HCT116 (cell line): ENCODE data around the gene ZNF775. TPM values are rescaled to one million over a fixed set of nuclear protein-coding genes. Genes with fewer than 3 reads are reported as not detected.
A peak's percentile ranks its signal among the peaks of the same experiment; 100 is the strongest.

Experiments
- ATAC-seq: fragments of 200-7000 bp; cut with Tn5 transposase; 2 replicates; pipeline ENCODE4 v1.9.1; 2020; ENCODE audit warnings: mild to moderate bottlenecking, moderate library complexity
- BruUV-seq: library from RNA; stranded (reverse); fragments of 400-500 nt; replicated peaks from 2 replicates; lab custom pipeline; 2021; lab: Mats Ljungman, UMichigan
- CTCF ChIA-PET: fragments of 300-600 bp; sonication (Branson Sonifier 250); formaldehyde crosslinking; loops from one replicate; lab custom pipeline; 2021; ENCODE audit warnings: antibody characterized with exemption; lab: Charles Lee
- POLR2A ChIA-PET: fragments of 300-600, 350-600 bp; sonication (Branson Sonifier 250); formaldehyde crosslinking; loops from one replicate; lab custom pipeline; 2021; ENCODE audit warnings: antibody characterized with exemption; lab: Charles Lee
- RAD21 ChIA-PET, 2 experiments: fragments of 300-600 bp; sonication (Branson Sonifier 250); formaldehyde crosslinking; loops; one replicate each; lab custom pipeline; 2023; ENCODE audit warnings: low total read pairs in 2 of 2; ENCODE audit not compliant: uncharacterized antibody in 2 of 2, unreplicated experiment in 2 of 2, low non-redundant PET in 1 of 2; lab: Charles Lee
- DNase-seq: peaks from one replicate; pipeline ENCODE4 v3.0.0-alpha.2; 2010; ENCODE audit warnings: low read depth, low spot score
- H2AFZ ChIP-seq: fragments of 200-600 bp; shearing (Covaris generic), sonication (generic); 2 replicates; pipeline ENCODE4 v1.6.1; 2017; ENCODE audit warnings: low read depth, mixed run types, mixed read lengths, antibody characterized with exemption, low read length; ENCODE audit not compliant: poor library complexity, severe bottlenecking
- H3K27ac ChIP-seq: 2 replicates; pipeline ENCODE4 v1.5.1; 2012; ENCODE audit warnings: low read depth, low read length
- H3K27me3 ChIP-seq: fragments of 200-600 bp; sonication (generic); 2 replicates; pipeline ENCODE4 v1.6.1; 2016; ENCODE audit warnings: mixed run types, low read length, mixed read lengths; ENCODE audit not compliant: insufficient read depth
- H3K36me3 ChIP-seq, 2 experiments: fragments of 200-500 bp in 1 of 2; fragments of 200-600 bp in 1 of 2; sonication (Bioruptor generic) in 1 of 2; sonication (generic) in 1 of 2; 2 replicates each; pipeline versions ENCODE4 v1.5.1 to v1.6.1; 2014 to 2016; ENCODE audit warnings: low read length in 2 of 2, inconsistent platforms in 1 of 2, mixed read lengths in 1 of 2, mixed run types in 1 of 2; ENCODE audit not compliant: insufficient read depth in 2 of 2, control insufficient read depth in 1 of 2
- H3K4me1 ChIP-seq, 2 experiments: fragments of 200-600 bp in 1 of 2; sonication (generic) in 1 of 2; 2 replicates each; pipeline versions ENCODE4 v1.5.1 to v1.6.1; 2012 to 2017; ENCODE audit warnings: low read length in 2 of 2, inconsistent platforms in 1 of 2, mild to moderate bottlenecking in 1 of 2, mixed read lengths in 1 of 2, mixed run types in 1 of 2, moderate library complexity in 1 of 2; ENCODE audit not compliant: insufficient read depth in 2 of 2, control insufficient read depth in 1 of 2
- H3K4me2 ChIP-seq: fragments of 200-600 bp; sonication (generic); 2 replicates; pipeline ENCODE4 v1.6.1; 2017; ENCODE audit warnings: mixed run types, low read length, mixed read lengths
- H3K4me3 ChIP-seq, 2 experiments: fragments of 200-600 bp in 1 of 2; sonication (generic) in 1 of 2; replicated peaks in 1 of 2; 2 replicates each; pipeline ENCODE4 v1.5.1; 2011 to 2016; ENCODE audit warnings: low read length in 2 of 2, control low read depth in 1 of 2, low read depth in 1 of 2, mild to moderate bottlenecking in 1 of 2, mixed read lengths in 1 of 2, mixed run types in 1 of 2
- H3K79me2 ChIP-seq: fragments of 200-600 bp; sonication (generic); 2 replicates; pipeline ENCODE4 v1.6.1; 2017; ENCODE audit warnings: mild to moderate bottlenecking, mixed run types, low read length, moderate library complexity, mixed read lengths; ENCODE audit not compliant: insufficient read depth
- H3K9ac ChIP-seq: fragments of 200-600 bp; sonication (generic); 2 replicates; pipeline ENCODE4 v1.6.1; 2016; ENCODE audit warnings: low read length, mixed read lengths
- H3K9me2 ChIP-seq: fragments of 200-600 bp; sonication (generic), shearing (Covaris generic); 2 replicates; pipeline ENCODE4 v1.6.1; 2017; ENCODE audit warnings: mixed run types, mild to moderate bottlenecking, moderate library complexity; ENCODE audit not compliant: insufficient read depth
- H3K9me3 ChIP-seq, 2 experiments: fragments of 200-500 bp in 1 of 2; fragments of 200-600 bp in 1 of 2; sonication (Bioruptor generic) in 1 of 2; sonication (generic) in 1 of 2; 2 replicates each; pipeline ENCODE4 v1.6.1; 2014 to 2017; ENCODE audit warnings: low read length in 2 of 2, mixed read lengths in 2 of 2, inconsistent platforms in 1 of 2, low read depth in 1 of 2, mild to moderate bottlenecking in 1 of 2, mixed run types in 1 of 2, moderate library complexity in 1 of 2; ENCODE audit not compliant: control insufficient read depth in 1 of 2, insufficient read depth in 1 of 2
- H4K20me1 ChIP-seq: fragments of 200-600 bp; sonication (generic), shearing (Covaris generic); 2 replicates; pipeline ENCODE4 v1.6.1; 2017; ENCODE audit warnings: mixed run types, mild to moderate bottlenecking, moderate library complexity; ENCODE audit not compliant: insufficient read depth
- CEBPB ChIP-seq: IDR thresholded peaks from 2 replicates; pipeline ENCODE4 v1.6.1; 2012; ENCODE audit warnings: low read depth
- EZH2 ChIP-seq: fragments of 200-600 bp; sonication (generic); IDR thresholded peaks from 2 replicates; pipeline ENCODE4 v1.6.1; 2017; ENCODE audit warnings: antibody characterized with exemption, mixed run types
- EZH2phosphoT487 ChIP-seq: fragments of 200-600 bp; IDR thresholded peaks from 2 replicates; pipeline ENCODE4 v1.6.1; 2018; ENCODE audit warnings: antibody characterized with exemption, borderline replicate concordance
- FOSL1 ChIP-seq: IDR thresholded peaks from 2 replicates; pipeline ENCODE4 v1.6.1; 2012; ENCODE audit warnings: low read depth
- RAD21 ChIP-seq: IDR thresholded peaks from 2 replicates; pipeline ENCODE4 v1.6.1; 2012; ENCODE audit warnings: low read depth, mild to moderate bottlenecking
- SIN3A ChIP-seq: IDR thresholded peaks from 2 replicates; pipeline ENCODE4 v1.6.1; 2012; ENCODE audit warnings: low read depth
- SP1 ChIP-seq: IDR thresholded peaks from 2 replicates; pipeline ENCODE4 v1.6.1; 2012; ENCODE audit warnings: low read depth
- TCF7L2 ChIP-seq: IDR thresholded peaks from 2 replicates; pipeline ENCODE4 v1.7.0; 2011; ENCODE audit warnings: borderline replicate concordance, inconsistent platforms; ENCODE audit not compliant: insufficient read depth, insufficient read length; ENCODE audit errors: extremely low read depth
- intact Hi-C: fragments of 100-400 bp; cut with micrococcal nuclease; formaldehyde crosslinking; loops from 2 replicates; pipeline ENCODE4 v1.10.0; 2022
- total RNA-seq: library from RNA; stranded (reverse); gene quantifications from one replicate; pipeline ENCODE4 v1.2.1, GENCODE V29; 2021; ENCODE audit not compliant: unreplicated experiment
- TF ChIP-seq, protein P1 (sequence below), 3 experiments: fragments of 200-600 bp in 1 of 3; sonication (generic) in 1 of 3; IDR thresholded peaks in 2 of 3; conservative IDR thresholded peaks in 1 of 3; 2 replicates each; pipeline ENCODE4 v1.5.1; 2012 to 2017; ENCODE audit warnings: low read depth in 2 of 3, low read length in 2 of 3, antibody characterized with exemption in 1 of 3, borderline replicate concordance in 1 of 3, control low read depth in 1 of 3, mild to moderate bottlenecking in 1 of 3, mixed read lengths in 1 of 3, mixed run types in 1 of 3, moderate library complexity in 1 of 3; ENCODE audit not compliant: insufficient read depth in 1 of 3
- TF ChIP-seq, protein P2 (sequence below): IDR thresholded peaks from 2 replicates; pipeline ENCODE4 v1.6.1; 2012
- TF ChIP-seq, protein P3 (sequence below): IDR thresholded peaks from 2 replicates; pipeline ENCODE4 v1.6.1; 2011; ENCODE audit warnings: mild to moderate bottlenecking, low read length, moderate library complexity; ENCODE audit not compliant: insufficient replicate concordance; ENCODE audit errors: extremely low read depth

Gene ZNF775
- total RNA-seq, 1 experiment from 2014 or later = 4.5 TPM

DNA sequence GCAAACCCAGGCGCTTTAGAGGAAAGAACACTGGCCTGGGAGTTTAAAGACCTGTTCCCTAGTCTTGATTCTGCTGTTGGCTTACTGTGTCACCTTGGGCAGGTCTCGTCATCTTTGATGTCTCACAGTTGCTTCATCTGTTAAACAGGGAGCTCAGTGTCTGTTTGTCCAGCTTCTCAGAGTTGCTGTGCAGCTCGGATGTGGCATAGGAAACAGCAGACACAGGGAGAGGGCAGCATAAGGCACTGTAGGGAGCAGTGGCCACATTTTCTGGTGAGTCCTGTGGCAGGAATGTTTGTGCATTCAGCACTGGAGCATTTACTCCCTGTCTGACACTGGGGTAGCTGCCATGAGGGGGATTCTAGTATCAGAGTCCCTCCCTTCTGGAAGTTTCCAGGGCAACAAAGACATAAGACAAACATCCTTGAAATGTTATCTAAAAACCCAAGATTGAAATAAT is 8.5 kb upstream of the ZNF775 start:
- intact Hi-C loops = no loop called here
- no peak overlapping the region for H3K4me3 ChIP-seq
- peaks cover 44% of the 10 kb centered on the region for H3K79me2 ChIP-seq
- H3K4me1 ChIP-seq = peaks cover 13 to 24% of the 10 kb centered on the region in 2 experiments
- H3K36me3 ChIP-seq = peaks cover 11 to 16% of the 10 kb centered on the region in 2 experiments; a peak in 3 of 4 replicates
- peak overlapping the region; percentile 98; the same call in 1 of the 2 replicates for H3K27ac ChIP-seq
- H3K4me2 ChIP-seq = peak overlapping the region; percentile 89
- CTCF ChIA-PET = no interaction called here
- no TSS peak for BruUV-seq
- POLR2A ChIA-PET = interaction anchor here (2.6 kb wide), 1 partner anchor 7 kb away, joined by 15 read pairs; no protein-coding TSS in a partner anchor
- TF ChIP-seq SIN3A (no peak), TCF7L2 (no peak)
- no peaks in the 10 kb centered on the region for H3K9me3 ChIP-seq
- no peak for DNase-seq
- H3K9me2 ChIP-seq = no peaks in the 10 kb centered on the region
- H3K27me3 ChIP-seq = no peaks in the 10 kb centered on the region
- RAD21 ChIA-PET = no interaction called here
- no peak for ATAC-seq
- peak overlapping the region; percentile 89 for H3K9ac ChIP-seq
- no peaks in the 10 kb centered on the region for H4K20me1 ChIP-seq
- no peak overlapping the region for H2AFZ ChIP-seq

DNA sequence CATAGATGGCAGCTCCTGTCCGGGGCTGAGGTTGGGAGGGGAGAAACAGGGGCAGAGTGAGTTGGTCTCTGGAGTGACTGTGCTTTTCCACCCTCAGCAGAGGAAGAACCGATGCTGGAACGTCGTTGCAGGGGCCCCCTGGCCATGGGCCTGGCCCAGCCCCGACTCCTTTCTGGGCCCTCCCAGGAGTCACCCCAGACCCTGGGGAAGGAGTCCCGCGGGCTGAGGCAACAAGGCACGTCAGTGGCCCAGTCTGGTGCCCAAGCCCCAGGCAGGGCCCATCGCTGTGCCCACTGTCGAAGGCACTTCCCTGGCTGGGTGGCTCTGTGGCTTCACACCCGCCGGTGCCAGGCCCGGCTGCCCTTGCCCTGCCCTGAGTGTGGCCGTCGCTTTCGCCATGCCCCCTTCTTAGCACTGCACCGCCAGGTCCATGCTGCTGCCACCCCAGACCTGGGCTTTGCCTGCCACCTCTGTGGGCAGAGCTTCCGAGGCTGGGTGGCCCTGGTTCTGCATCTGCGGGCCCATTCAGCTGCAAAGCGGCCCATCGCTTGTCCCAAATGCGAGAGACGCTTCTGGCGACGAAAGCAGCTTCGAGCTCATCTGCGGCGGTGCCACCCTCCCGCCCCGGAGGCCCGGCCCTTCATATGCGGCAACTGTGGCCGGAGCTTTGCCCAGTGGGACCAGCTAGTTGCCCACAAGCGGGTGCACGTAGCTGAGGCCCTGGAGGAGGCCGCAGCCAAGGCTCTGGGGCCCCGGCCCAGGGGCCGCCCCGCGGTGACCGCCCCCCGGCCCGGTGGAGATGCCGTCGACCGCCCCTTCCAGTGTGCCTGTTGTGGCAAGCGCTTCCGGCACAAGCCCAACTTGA is 7.8 kb upstream of the ZNF775 start:
- Histone ChIP-seq H3K27me3 (no peaks in the 10 kb centered on the region), H3K9me2 (no peaks in the 10 kb centered on the region), H3K9ac (no peak overlapping the region), H3K4me3 (no peak overlapping the region), H4K20me1 (no peaks in the 10 kb centered on the region), H3K9me3 (no peaks in the 10 kb centered on the region), H3K4me1 (peaks cover 13 to 24% of the 10 kb centered on the region in 2 experiments), H3K27ac (no peak overlapping the region; the same call in 1 of the 2 replicates), H3K79me2 (peaks cover 44% of the 10 kb centered on the region), H3K36me3 (peaks cover 11 to 16% of the 10 kb centered on the region in 2 experiments; a peak in 3 of 4 replicates), H3K4me2 (no peak overlapping the region), H2AFZ (no peak overlapping the region)
- ATAC-seq = no peak
- no TSS peak for BruUV-seq
- TF ChIP-seq SP1 (no peak), RAD21 (no peak), CEBPB (no peak), FOSL1 (no peak), EZH2phosphoT487 (no peak), EZH2 (no peak)
- TF ChIP-seq, protein P1, sequence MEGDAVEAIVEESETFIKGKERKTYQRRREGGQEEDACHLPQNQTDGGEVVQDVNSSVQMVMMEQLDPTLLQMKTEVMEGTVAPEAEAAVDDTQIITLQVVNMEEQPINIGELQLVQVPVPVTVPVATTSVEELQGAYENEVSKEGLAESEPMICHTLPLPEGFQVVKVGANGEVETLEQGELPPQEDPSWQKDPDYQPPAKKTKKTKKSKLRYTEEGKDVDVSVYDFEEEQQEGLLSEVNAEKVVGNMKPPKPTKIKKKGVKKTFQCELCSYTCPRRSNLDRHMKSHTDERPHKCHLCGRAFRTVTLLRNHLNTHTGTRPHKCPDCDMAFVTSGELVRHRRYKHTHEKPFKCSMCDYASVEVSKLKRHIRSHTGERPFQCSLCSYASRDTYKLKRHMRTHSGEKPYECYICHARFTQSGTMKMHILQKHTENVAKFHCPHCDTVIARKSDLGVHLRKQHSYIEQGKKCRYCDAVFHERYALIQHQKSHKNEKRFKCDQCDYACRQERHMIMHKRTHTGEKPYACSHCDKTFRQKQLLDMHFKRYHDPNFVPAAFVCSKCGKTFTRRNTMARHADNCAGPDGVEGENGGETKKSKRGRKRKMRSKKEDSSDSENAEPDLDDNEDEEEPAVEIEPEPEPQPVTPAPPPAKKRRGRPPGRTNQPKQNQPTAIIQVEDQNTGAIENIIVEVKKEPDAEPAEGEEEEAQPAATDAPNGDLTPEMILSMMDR (IDR thresholded peaks at IDR 0.05 in 2 of 3, conservative IDR thresholded peaks at IDR 0.05 in 1 of 3; ENCODE audit: borderline replicate concordance in 1 of 3, insufficient read depth in 1 of 3, low read depth in 2 of 3, low read length in 2 of 3) = no peak
- TF ChIP-seq, protein P2, sequence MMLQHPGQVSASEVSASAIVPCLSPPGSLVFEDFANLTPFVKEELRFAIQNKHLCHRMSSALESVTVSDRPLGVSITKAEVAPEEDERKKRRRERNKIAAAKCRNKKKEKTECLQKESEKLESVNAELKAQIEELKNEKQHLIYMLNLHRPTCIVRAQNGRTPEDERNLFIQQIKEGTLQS = no peak
- TF ChIP-seq, protein P3, sequence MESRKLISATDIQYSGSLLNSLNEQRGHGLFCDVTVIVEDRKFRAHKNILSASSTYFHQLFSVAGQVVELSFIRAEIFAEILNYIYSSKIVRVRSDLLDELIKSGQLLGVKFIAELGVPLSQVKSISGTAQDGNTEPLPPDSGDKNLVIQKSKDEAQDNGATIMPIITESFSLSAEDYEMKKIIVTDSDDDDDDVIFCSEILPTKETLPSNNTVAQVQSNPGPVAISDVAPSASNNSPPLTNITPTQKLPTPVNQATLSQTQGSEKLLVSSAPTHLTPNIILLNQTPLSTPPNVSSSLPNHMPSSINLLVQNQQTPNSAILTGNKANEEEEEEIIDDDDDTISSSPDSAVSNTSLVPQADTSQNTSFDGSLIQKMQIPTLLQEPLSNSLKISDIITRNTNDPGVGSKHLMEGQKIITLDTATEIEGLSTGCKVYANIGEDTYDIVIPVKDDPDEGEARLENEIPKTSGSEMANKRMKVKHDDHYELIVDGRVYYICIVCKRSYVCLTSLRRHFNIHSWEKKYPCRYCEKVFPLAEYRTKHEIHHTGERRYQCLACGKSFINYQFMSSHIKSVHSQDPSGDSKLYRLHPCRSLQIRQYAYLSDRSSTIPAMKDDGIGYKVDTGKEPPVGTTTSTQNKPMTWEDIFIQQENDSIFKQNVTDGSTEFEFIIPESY = no peak
- intact Hi-C loops = no loop called here
- DNase-seq = no peak
- CTCF ChIA-PET = no interaction called here
- RAD21 ChIA-PET = no interaction called here
- POLR2A ChIA-PET = no interaction called here
